LNCaP clone FGC (cell line): ENCODE measurements around the gene TMEM59L.

Experiments
- DNase-seq: peaks from one replicate; pipeline ENCODE4 v3.0.0-alpha.2; 2011; ENCODE audit warnings: low read depth
- H3K4me3 ChIP-seq: 2 replicates; pipeline ENCODE4 v1.5.1; 2011; ENCODE audit warnings: mild to moderate bottlenecking, low read depth, low read length, control low read depth
- TF ChIP-seq, protein P1 (sequence below): IDR thresholded peaks from 2 replicates; pipeline ENCODE4 v1.5.1; 2012; ENCODE audit warnings: mild to moderate bottlenecking; ENCODE audit not compliant: control insufficient read depth, insufficient read depth; ENCODE audit errors: extremely low read depth

The TMEM59L gene

DNA sequence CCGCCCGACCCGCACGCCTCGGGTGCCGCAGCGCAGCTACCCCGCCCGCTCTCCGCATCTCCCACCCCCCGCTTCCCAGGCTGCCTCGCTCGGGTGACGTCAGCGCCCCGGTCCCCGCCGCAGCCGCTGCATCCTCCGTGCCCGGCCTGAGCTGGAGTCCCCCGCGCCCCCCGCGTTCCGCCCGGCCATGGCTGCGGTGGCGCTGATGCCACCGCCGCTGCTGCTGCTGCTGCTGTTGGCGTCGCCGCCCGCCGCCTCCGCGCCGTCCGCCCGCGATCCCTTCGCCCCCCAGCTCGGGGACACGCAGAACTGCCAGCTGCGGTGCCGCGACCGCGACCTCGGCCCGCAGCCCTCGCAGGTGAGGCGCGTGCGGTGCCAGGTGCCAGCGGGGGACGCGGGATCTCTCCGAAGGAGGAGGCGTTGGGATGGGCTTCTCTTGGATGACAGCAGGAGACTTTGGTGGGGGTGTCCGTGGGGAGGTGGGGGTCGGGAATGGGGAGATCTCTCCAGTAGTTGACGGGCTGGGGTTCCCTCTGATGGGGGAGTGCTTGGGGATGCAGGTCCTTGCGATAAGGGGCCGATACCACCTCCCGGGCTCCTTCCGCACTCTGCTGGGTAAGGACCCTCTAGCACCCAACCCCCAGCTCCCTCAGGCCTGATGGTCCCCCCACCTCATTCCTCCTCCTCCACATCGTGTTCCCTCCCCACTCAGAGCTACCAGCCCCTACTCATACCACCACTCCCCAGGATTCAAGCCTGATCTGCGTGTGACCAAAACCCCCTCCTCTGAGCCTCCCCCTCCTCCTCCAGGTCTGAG is at the start of gene TMEM59L:
TMEM59L (plus strand) TSS at position 99 of the 817 bp plus-strand sequence; CDS start at position 188, 89 bp downstream.
- TF ChIP-seq, protein P1, sequence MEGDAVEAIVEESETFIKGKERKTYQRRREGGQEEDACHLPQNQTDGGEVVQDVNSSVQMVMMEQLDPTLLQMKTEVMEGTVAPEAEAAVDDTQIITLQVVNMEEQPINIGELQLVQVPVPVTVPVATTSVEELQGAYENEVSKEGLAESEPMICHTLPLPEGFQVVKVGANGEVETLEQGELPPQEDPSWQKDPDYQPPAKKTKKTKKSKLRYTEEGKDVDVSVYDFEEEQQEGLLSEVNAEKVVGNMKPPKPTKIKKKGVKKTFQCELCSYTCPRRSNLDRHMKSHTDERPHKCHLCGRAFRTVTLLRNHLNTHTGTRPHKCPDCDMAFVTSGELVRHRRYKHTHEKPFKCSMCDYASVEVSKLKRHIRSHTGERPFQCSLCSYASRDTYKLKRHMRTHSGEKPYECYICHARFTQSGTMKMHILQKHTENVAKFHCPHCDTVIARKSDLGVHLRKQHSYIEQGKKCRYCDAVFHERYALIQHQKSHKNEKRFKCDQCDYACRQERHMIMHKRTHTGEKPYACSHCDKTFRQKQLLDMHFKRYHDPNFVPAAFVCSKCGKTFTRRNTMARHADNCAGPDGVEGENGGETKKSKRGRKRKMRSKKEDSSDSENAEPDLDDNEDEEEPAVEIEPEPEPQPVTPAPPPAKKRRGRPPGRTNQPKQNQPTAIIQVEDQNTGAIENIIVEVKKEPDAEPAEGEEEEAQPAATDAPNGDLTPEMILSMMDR, result no peak

DNA sequence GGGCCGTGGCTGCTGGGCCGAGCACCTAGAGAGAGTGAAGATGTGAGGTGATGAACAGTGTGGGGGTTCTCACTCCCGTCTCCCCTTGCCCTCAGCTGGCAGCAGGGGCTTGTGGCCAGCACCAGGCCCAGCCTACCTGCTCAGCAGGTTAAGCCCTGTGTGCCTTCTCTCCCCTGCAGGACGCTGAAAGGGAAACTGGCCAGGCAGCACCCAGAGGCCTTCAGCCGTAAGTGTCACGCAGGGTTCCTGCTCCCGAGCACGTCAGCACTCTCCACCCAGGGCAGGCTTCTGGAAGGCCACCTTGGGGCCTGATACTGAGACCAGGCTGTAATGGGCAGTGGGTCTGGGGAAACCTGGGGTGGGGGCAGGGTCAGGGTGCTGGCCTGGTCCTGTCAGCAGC is 45.7 kb upstream of the TMEM59L start:
- no peak overlapping the region for H3K4me3 ChIP-seq
- DNase-seq, result no peak
- TF ChIP-seq, protein P1, result no peak

More for the DNA sequence above, at the start of gene TMEM59L:
- no peak for DNase-seq
- peak within 1 kb of the TSS; percentile 44 for H3K4me3 ChIP-seq

DNA sequence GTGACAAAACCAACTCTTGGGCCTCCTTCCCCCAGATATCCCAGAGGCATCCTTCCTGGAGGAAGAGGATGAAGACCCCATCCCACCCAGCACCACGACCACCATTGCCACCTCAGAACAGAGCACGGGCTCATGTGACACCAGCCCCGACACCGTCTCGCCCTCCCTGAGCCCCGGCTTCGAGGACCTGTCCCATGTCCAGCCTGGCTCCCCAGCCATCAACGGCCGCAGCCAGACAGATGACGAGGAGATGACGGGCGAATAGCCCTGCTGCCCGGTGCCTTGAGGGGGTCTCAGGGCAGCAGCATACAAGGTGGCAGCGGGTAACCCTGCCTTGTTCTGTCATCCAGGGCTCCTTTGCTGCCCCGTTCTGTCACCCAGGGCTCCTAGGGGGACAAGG is 44.3 kb upstream of the TMEM59L start:
- no peak for DNase-seq
- no peak overlapping the region for H3K4me3 ChIP-seq
- TF ChIP-seq, protein P1, result no peak

DNA sequence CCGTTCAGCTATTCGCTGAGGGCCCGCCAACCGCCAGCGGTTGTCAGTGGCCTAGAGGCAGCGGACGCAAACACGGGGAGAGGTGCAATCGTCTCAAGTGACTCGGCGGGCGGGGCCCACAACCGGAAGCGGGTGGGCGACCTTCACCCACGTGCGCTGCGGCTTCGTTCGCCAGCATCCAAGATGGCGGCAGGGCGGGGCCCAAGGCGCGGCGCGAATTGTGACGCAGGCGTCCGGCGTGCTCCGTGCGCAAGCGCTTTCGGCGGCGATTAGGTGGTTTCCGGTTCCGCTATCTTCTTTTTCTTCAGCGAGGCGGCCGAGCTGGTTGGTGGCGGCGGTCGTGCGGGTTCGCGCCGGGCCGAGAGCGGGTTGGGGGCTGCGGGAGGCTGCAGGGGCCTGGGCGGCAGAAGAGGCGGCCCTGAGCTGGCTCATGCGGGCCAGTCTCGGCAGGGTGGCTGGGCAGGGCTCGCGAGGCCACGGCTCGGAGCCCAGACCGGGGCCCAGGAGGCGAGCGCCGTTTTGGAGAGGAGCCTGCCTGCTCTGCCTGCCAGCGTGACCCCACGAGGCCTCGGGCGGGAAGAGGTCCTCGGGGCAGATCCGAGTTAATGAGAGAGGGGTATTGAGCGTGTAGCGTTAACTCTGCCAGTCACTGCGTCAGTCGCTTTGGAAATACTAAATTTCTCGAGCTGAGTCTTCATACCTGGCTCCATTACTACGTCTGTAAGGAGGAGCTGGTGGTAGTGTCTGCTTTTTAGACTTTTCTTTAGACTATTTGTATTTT is 40.9 kb upstream of the TMEM59L start, which contains the start of gene UBA52:
UBA52 (plus strand) TSS at position 294 of the 781 bp plus-strand sequence. CDS start 1,444 bp downstream, outside the sequence.
- TF ChIP-seq, protein P1, result no peak
- peak within 1 kb of the TSS; percentile 99 for H3K4me3 ChIP-seq
- peak; percentile 96 for DNase-seq

DNA sequence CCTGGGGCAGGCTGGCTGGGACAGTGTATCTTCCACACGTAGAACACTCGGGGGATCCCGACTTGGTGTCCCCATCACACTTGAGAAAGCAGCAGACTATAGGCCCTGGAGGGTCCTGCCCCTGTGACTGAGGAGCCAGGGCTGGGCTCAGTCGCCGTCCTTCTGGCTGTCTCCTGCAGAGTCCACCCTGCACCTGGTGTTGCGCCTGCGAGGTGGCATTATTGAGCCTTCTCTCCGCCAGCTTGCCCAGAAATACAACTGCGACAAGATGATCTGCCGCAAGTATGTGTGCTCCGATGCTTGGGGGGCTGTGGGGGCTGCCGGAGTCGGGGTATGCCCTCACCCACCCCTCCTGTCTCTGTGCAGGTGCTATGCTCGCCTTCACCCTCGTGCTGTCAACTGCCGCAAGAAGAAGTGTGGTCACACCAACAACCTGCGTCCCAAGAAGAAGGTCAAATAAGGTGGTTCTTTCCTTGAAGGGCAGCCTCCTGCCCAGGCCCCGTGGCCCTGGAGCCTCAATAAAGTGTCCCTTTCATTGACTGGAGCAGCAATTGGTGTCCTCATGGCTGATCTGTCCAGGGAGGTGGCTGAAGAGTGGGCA is 37.9 kb upstream of the TMEM59L start:
- no peak overlapping the region for H3K4me3 ChIP-seq
- TF ChIP-seq, protein P1, result no peak
- no peak for DNase-seq

DNA sequence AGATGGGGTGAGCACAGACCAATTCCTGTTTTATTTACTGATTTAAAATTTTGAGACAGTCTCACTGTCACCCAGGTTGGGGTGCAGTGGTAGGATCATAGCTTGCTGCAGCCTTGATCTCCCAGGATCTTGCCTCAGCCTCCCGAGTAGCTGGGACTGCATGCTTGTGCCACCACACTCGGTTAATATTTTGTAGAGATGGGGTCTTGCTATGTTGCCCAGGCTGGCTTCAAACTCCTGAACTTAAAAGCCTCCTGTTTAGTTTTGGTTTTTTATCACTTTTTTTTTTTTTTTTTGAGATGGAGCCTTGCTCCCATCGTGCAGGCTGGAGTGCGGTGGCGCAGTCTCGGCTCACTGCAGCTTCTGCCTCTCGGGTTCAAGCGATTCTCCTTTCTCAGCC is 36.3 kb upstream of the TMEM59L start:
- TF ChIP-seq, protein P1, result no peak
- DNase-seq, result no peak
- H3K4me3 ChIP-seq, result no peak overlapping the region
